ENCODE results near the gene TSSK6.

The TSSK6 gene

GRCh38 chr19:19545707-19546106 lies 30.4 kb upstream of the TSSK6 start:
- Histone ChIP-seq H3K4me3 (no peak overlapping the region), H3K27ac (no peak overlapping the region)

GRCh38 chr19:19544954-19545591 lies 29.7 kb upstream of the TSSK6 start:
- Histone ChIP-seq H3K27ac (no peak overlapping the region), H3K4me3 (no peak overlapping the region)

GRCh38 chr19:19544257-19544953 lies 29.1 kb upstream of the TSSK6 start:
- Histone ChIP-seq H3K27ac (no peak overlapping the region), H3K4me3 (no peak overlapping the region)

GRCh38 chr19:19543640-19544039 lies 28.3 kb upstream of the TSSK6 start:
- Histone ChIP-seq H3K27ac (no peak overlapping the region), H3K4me3 (no peak overlapping the region)

GRCh38 chr19:19543101-19543500 lies 27.8 kb upstream of the TSSK6 start:
- Histone ChIP-seq H3K27ac (no peak overlapping the region), H3K4me3 (no peak overlapping the region)

GRCh38 chr19:19542507-19542906 lies 27.2 kb upstream of the TSSK6 start:
- H3K27ac ChIP-seq, result no peak overlapping the region
- H3K4me3 ChIP-seq, result no peak overlapping the region

GRCh38 chr19:19541616-19542015 lies 26.3 kb upstream of the TSSK6 start:
- Histone ChIP-seq H3K4me3 (no peak overlapping the region), H3K27ac (no peak overlapping the region)

GRCh38 chr19:19540715-19541515 lies 25.6 kb upstream of the TSSK6 start:
- peak overlapping the region in 6 of 7 experiments; percentile 1 to 27 (median 20) for H3K4me3 ChIP-seq
- H3K27ac ChIP-seq, result no peak overlapping the region

GRCh38 chr19:19540064-19540714 lies 24.8 kb upstream of the TSSK6 start:
- Histone ChIP-seq H3K4me3 (peak overlapping the region in 4 of 7 experiments; percentile 1 to 27 (median 22)), H3K27ac (no peak overlapping the region)

GRCh38 chr19:19539698-19540063 lies 24.3 kb upstream of the TSSK6 start:
- Histone ChIP-seq H3K27ac (no peak overlapping the region), H3K4me3 (no peak overlapping the region)

- Histone ChIP-seq H3K27ac (peak overlapping the region in 1 of 21 experiments; percentile 39), H3K4me3 (peak overlapping the region in 1 of 7 experiments; percentile 39)
These were observed 23.4 kb upstream of the TSSK6 start for GRCh38 chr19:19538785-19539166.

GRCh38 chr19:19538061-19538784 lies 22.9 kb upstream of the TSSK6 start, which contains the start of gene CILP2:
TSS of gene CILP2 (plus strand) at chr19:19538265. CDS start at chr19:19538350, 85 bp downstream.
- H3K27ac ChIP-seq, result peak within 1 kb of the TSS in 2 of 21 experiments; percentile 36 to 39
- H3K4me3 ChIP-seq, result peak within 1 kb of the TSS in 4 of 7 experiments; percentile 7 to 39 (median 17)

- Histone ChIP-seq H3K4me3 (peak overlapping the region in 2 of 7 experiments; percentile 7 to 39), H3K27ac (peak overlapping the region in 1 of 21 experiments; percentile 36)
These were observed 22.0 kb upstream of the TSSK6 start for GRCh38 chr19:19537075-19538048.

GRCh38 chr19:19535311-19536191 lies 20.2 kb upstream of the TSSK6 start:
- H3K27ac ChIP-seq, result no peak overlapping the region
- no peak overlapping the region for H3K4me3 ChIP-seq

- no peak overlapping the region for H3K27ac ChIP-seq
- H3K4me3 ChIP-seq, result no peak overlapping the region
These were observed 19.4 kb upstream of the TSSK6 start for GRCh38 chr19:19534556-19535265.

GRCh38 chr19:19533841-19534240 lies 18.5 kb upstream of the TSSK6 start:
- Histone ChIP-seq H3K4me3 (no peak overlapping the region), H3K27ac (no peak overlapping the region)

Measured in skin epidermis (tissue), 12 donors.